MM.1S (cell line): Measurements from ENCODE around the gene NUPR2.
"Not testable (repeated sequence)": the region's sequence is repeated elsewhere in the genome, so short reads cannot be mapped to it uniquely, and the experiment has no call there.

ENCODE experiments used
- DNase-seq: peaks from one replicate; pipeline ENCODE4 v3.0.0-alpha.2; 2015
- H2AFZ ChIP-seq: fragments of 300-600 bp; sonication (generic); 2 replicates; pipeline ENCODE4 v1.6.0; 2016; ENCODE audit warnings: antibody characterized with exemption, low read length
- H3F3A ChIP-seq: fragments of 300-600 bp; sonication (generic); 2 replicates; pipeline ENCODE4 v1.6.1; 2016; ENCODE audit warnings: mild to moderate bottlenecking, antibody characterized with exemption, low read length, moderate library complexity, mixed read lengths; ENCODE audit not compliant: insufficient read depth
- H3K27ac ChIP-seq: fragments of 300-600 bp; sonication (generic); 2 replicates; pipeline ENCODE4 v1.5.1; 2016; ENCODE audit warnings: mild to moderate bottlenecking, low read length
- H3K27me3 ChIP-seq: fragments of 300-600 bp; sonication (generic); replicated peaks from 2 replicates; pipeline ENCODE4 v1.6.0; 2016; ENCODE audit warnings: low read length; ENCODE audit not compliant: insufficient read depth
- H3K36me3 ChIP-seq: fragments of 300-600 bp; sonication (generic); replicated peaks from 2 replicates; pipeline ENCODE4 v1.6.1; 2016; ENCODE audit warnings: mild to moderate bottlenecking, low read length, mixed read lengths; ENCODE audit not compliant: insufficient read depth
- H3K4me1 ChIP-seq: fragments of 300-600 bp; sonication (generic); 2 replicates; pipeline ENCODE4 v1.6.1; 2016; ENCODE audit warnings: low read length, mixed read lengths
- H3K4me2 ChIP-seq: fragments of 300-600 bp; sonication (generic); 2 replicates; pipeline ENCODE4 v1.6.0; 2016; ENCODE audit warnings: low read depth, low read length
- H3K4me3 ChIP-seq: fragments of 300-600 bp; sonication (generic); 2 replicates; pipeline ENCODE4 v1.5.1; 2016; ENCODE audit warnings: low read length, mixed read lengths
- H3K79me2 ChIP-seq: fragments of 300-600 bp; sonication (generic); 2 replicates; pipeline ENCODE4 v1.6.1; 2016; ENCODE audit warnings: mixed run types, low read length, mixed read lengths
- H3K9ac ChIP-seq: fragments of 300-600 bp; sonication (generic); 2 replicates; pipeline ENCODE4 v1.6.1; 2016; ENCODE audit warnings: low read length, mixed read lengths
- H3K9me2 ChIP-seq: fragments of 300-600 bp; sonication (generic); replicated peaks from 2 replicates; pipeline ENCODE4 v1.6.1; 2016; ENCODE audit warnings: mild to moderate bottlenecking, low read length, mixed read lengths; ENCODE audit not compliant: insufficient read depth
- H3K9me3 ChIP-seq: fragments of 300-600 bp; sonication (generic); replicated peaks from 2 replicates; pipeline ENCODE4 v1.6.1; 2016; ENCODE audit warnings: mild to moderate bottlenecking, low read length, mixed read lengths; ENCODE audit not compliant: insufficient read depth
- H4K20me1 ChIP-seq: fragments of 300-600 bp; sonication (generic); 2 replicates; pipeline ENCODE4 v1.6.1; 2016; ENCODE audit warnings: mild to moderate bottlenecking, low read length, moderate library complexity, mixed read lengths; ENCODE audit not compliant: insufficient read depth
- EZH2 ChIP-seq: fragments of 300-600 bp; sonication (generic); optimal IDR thresholded peaks from 2 replicates; pipeline ENCODE3; 2017; ENCODE audit warnings: low read depth, mild to moderate bottlenecking, antibody characterized with exemption, low read length, mixed read lengths
- EZH2phosphoT487 ChIP-seq: fragments of 300-600 bp; sonication (generic); IDR thresholded peaks from 2 replicates; pipeline ENCODE4 v1.6.1; 2018; ENCODE audit warnings: antibody characterized with exemption, low read length
- TF ChIP-seq, protein P1 (sequence below): fragments of 300-600 bp; sonication (generic); IDR thresholded peaks from 2 replicates; pipeline ENCODE4 v1.5.1; 2016; ENCODE audit warnings: antibody characterized with exemption, low read length, mixed read lengths

The NUPR2 gene, protein sequence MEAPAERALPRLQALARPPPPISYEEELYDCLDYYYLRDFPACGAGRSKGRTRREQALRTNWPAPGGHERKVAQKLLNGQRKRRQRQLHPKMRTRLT

DNA sequence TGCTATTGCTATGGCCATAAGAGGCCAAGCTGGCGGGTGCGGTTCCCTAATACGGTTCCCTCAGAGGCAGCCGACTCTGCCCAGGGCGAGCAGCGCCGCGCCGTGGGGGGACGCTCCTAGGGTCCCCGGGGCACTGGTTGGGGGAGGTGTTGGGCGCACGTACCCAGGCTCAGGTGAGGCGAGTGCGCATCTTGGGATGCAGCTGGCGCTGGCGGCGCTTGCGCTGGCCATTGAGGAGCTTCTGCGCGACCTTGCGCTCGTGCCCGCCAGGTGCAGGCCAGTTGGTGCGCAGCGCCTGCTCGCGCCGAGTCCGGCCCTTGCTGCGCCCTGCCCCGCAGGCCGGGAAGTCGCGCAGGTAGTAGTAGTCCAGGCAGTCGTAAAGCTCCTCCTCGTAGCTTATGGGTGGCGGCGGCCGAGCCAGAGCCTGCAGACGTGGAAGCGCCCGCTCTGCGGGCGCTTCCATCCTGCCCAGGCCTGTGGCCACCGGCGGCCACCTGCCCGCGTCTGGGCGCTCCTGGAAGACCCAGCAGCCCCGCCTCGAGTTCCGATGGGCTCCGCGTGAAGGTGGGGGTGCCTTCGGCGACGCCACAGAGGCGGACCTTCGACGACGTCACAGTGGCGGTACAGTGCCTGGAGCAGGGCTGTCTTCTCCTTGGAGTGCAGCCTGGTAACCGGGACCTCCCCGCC, at the start of gene NUPR2:
Gene NUPR2 (minus strand): TSS at position 566 of the 687 bp plus-strand sequence. CDS start 103 bp downstream, at position 463.
- Histone ChIP-seq H3K9ac (no peak within 1 kb of the TSS), H3K36me3 (no peaks in the 10 kb centered on the region), H3F3A (no peaks in the 10 kb centered on the region), H3K27ac (no peak within 1 kb of the TSS), H3K4me3 (no peak within 1 kb of the TSS), H4K20me1 (no peaks in the 10 kb centered on the region), H3K4me1 (no peaks in the 10 kb centered on the region), H3K4me2 (no peak within 1 kb of the TSS), H2AFZ (no peak within 1 kb of the TSS), H3K79me2 (no peaks in the 10 kb centered on the region), H3K9me2 (no peaks in the 10 kb centered on the region), H3K9me3 (no peaks in the 10 kb centered on the region), H3K27me3 (no peaks in the 10 kb centered on the region)
- TF ChIP-seq, protein P1, sequence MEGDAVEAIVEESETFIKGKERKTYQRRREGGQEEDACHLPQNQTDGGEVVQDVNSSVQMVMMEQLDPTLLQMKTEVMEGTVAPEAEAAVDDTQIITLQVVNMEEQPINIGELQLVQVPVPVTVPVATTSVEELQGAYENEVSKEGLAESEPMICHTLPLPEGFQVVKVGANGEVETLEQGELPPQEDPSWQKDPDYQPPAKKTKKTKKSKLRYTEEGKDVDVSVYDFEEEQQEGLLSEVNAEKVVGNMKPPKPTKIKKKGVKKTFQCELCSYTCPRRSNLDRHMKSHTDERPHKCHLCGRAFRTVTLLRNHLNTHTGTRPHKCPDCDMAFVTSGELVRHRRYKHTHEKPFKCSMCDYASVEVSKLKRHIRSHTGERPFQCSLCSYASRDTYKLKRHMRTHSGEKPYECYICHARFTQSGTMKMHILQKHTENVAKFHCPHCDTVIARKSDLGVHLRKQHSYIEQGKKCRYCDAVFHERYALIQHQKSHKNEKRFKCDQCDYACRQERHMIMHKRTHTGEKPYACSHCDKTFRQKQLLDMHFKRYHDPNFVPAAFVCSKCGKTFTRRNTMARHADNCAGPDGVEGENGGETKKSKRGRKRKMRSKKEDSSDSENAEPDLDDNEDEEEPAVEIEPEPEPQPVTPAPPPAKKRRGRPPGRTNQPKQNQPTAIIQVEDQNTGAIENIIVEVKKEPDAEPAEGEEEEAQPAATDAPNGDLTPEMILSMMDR: no peak
- TF ChIP-seq EZH2: no peak
- TF ChIP-seq EZH2phosphoT487: no peak
- DNase-seq: no peak

DNA sequence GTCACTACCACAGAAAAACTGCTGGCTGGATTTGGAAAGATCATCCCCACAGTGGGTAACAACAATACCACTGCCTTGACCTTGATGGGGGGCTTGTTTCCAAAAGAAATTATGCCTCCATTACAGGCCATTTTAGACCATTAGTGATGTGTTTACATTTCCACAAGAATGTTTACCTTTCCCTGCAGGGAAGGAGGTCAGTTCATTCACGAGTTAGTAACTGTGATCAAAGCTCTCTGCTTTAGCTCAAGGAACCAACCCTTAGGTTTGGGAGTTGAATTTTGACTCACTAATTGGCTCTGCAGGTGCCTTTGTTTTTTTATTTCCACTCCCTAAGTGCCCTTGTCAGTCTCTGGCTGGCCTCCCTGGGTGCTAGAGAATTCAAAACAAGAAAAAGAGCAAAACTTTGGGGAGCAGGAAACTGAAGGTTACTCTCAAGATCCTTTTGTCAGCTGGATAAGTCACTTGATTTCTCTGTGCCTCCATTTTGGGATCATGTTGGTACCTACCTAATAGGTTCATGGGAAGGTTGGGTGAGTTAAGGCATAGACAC, 41.1 kb upstream of the NUPR2 start:
- no peak for DNase-seq
- no peak overlapping the region for H2AFZ ChIP-seq
- no peaks in the 10 kb centered on the region for H3K27me3 ChIP-seq
- no peak overlapping the region for H3K4me2 ChIP-seq
- TF ChIP-seq EZH2: no peak
- TF ChIP-seq, protein P1: no peak
- no peak for TF ChIP-seq EZH2phosphoT487
- no peak overlapping the region for H3K27ac ChIP-seq
- H3K9me3 ChIP-seq: no peaks in the 10 kb centered on the region
- H3K4me1 ChIP-seq: no peaks in the 10 kb centered on the region
- H3K36me3 ChIP-seq: no peaks in the 10 kb centered on the region
- no peaks in the 10 kb centered on the region for H3F3A ChIP-seq
- H3K9ac ChIP-seq: no peak overlapping the region
- H3K4me3 ChIP-seq: no peak overlapping the region
- no peaks in the 10 kb centered on the region for H3K79me2 ChIP-seq
- H3K9me2 ChIP-seq: no peaks in the 10 kb centered on the region
- H4K20me1 ChIP-seq: no peaks in the 10 kb centered on the region

DNA sequence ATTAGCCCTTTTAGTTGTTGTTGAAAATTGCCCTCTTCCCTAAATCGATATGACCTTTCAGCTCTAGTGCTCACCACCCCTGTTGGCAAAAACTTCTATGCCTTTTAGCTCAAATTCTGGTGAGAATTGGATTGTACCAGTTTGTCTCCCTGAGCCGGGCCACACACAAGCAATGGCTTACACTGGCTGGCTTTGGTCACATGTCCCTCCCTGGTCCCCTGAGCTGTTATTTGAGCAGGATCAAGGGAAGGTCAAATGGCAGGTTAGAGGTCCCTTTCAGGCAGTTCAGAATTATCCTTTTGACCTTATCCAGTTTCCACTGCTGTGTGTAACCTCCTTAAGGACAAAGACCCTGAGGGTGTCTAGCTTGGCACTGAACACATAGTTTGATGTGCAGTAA, 14.8 kb upstream of the NUPR2 start:
- H3K9me3 ChIP-seq, H3K36me3 ChIP-seq, H3F3A ChIP-seq, H3K79me2 ChIP-seq, H4K20me1 ChIP-seq, H3K27me3 ChIP-seq, DNase-seq, H3K4me1 ChIP-seq, H3K9ac ChIP-seq, H3K4me2 ChIP-seq, H2AFZ ChIP-seq, H3K9me2 ChIP-seq, H3K4me3 ChIP-seq, H3K27ac ChIP-seq: not testable (repeated sequence)
